Measurements from ENCODE around the gene RNF38.

RNF38 gene

GRCh38 chr9:36289836-36290435 is 110.1 kb downstream of the RNF38 start:
- TF ChIP-seq CTCF (IDR thresholded peaks at IDR 0.05; ENCODE audit: control insufficient read depth, extremely low read depth, insufficient read depth) = no peak
- DNase-seq (ENCODE audit: low read depth) = no peak
- no peak overlapping the region for H3K4me3 ChIP-seq (ENCODE audit: low read depth, low read length)

- no peak for DNase-seq (ENCODE audit: low read depth)
- TF ChIP-seq CTCF (IDR thresholded peaks at IDR 0.05; ENCODE audit: control insufficient read depth, extremely low read depth, insufficient read depth) = no peak
- no peak overlapping the region for H3K4me3 ChIP-seq (ENCODE audit: low read depth, low read length)
These were observed 112.0 kb downstream of the RNF38 start for GRCh38 chr9:36288070-36288469.

All from LNCaP clone FGC (cell line).